Measurements from ENCODE around the gene MAP7.

DNA sequence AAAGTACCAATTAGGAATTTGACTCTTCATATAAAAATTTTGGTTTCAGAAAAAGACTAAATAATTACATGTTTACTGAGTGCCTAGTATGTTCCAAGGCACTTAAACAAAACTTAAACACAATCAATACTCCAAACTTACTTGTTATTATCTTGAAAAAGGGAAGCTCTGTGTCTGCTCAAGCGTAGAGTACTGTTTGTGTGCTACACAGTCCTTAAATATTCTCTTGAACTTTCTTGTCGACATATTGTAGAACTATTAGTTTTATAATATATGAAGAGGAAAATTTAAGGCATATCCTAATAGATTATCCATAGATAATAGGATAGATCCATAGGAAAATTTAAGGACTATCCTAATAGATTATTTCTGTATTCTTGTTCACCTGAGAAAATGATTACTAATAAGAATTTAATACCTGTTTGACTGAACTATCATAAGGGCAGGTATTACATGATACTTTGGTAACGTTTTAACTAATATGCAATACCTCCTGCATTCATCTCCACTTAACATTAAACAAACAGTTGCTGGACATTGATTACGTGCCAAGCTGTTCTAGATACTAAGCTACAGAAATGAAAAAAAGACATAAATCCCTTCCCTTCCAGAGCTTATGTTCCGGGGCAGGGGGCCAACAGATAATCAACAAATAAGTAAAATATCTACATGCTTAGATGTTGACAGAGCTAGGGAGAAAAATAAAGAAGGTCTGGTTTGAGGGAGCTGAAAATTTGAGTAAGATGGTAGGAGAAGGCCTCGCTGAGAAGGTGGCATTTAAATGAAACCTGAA, 145.4 kb downstream of the MAP7 start:
- TF ChIP-seq POLR2A (IDR thresholded peaks at IDR 0.05; ENCODE audit: extremely low read depth, insufficient read length) (no peak), CTCF (IDR thresholded peaks at IDR 0.05; ENCODE audit: low read depth, low read length) (no peak), MYC (IDR thresholded peaks at IDR 0.05; ENCODE audit: low read depth, low read length) (no peak)
- TF ChIP-seq, protein P1, sequence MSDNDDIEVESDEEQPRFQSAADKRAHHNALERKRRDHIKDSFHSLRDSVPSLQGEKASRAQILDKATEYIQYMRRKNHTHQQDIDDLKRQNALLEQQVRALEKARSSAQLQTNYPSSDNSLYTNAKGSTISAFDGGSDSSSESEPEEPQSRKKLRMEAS (IDR thresholded peaks at IDR 0.05; ENCODE audit: low read depth, low read length), result no peak

Data from NB4 (cell line).